Panc1 (cell line): Measurements from ENCODE around the gene KHDRBS1. TPM values are rescaled to one million over a fixed set of nuclear protein-coding genes. Genes with fewer than 3 reads are reported as not detected.

Source experiments
- ATAC-seq: fragments of 200-7000 bp; cut with Tn5 transposase; 2 replicates; pipeline ENCODE4 v1.9.1; 2020; ENCODE audit warnings: mild to moderate bottlenecking, moderate library complexity
- BruUV-seq: library from RNA; stranded (reverse); fragments of 400-500 nt; replicated peaks from 2 replicates; lab custom pipeline; 2021; lab: Mats Ljungman, UMichigan
- CTCF ChIA-PET: fragments of 300-600 bp; sonication (Branson Sonifier 250); formaldehyde crosslinking; loops from one replicate; lab custom pipeline; 2022; ENCODE audit warnings: antibody characterized with exemption; lab: Charles Lee
- POLR2A ChIA-PET: fragments of 300-600 bp; sonication (Branson Sonifier 250); formaldehyde crosslinking; loops from one replicate; lab custom pipeline; 2022; ENCODE audit warnings: antibody characterized with exemption; lab: Charles Lee
- DNase-seq: peaks from one replicate; pipeline ENCODE4 v3.0.0-alpha.2; 2010; ENCODE audit warnings: low read depth, low spot score
- H3K27ac ChIP-seq: 2 replicates; pipeline ENCODE4 v1.5.1; 2011; ENCODE audit warnings: mild to moderate bottlenecking, low read length, inconsistent platforms
- H3K27me3 ChIP-seq: fragments of 200-500 bp; sonication (Bioruptor generic); 2 replicates; pipeline ENCODE4 v1.6.0; 2014; ENCODE audit warnings: low read length, inconsistent platforms; ENCODE audit not compliant: control insufficient read depth, insufficient read depth
- H3K36me3 ChIP-seq: fragments of 200-500 bp; sonication (Bioruptor generic); 2 replicates; pipeline ENCODE4 v1.5.1; 2014; ENCODE audit warnings: inconsistent platforms, mild to moderate bottlenecking, low read length, moderate library complexity; ENCODE audit not compliant: control insufficient read depth, insufficient read depth
- H3K4me1 ChIP-seq: 2 replicates; pipeline ENCODE4 v1.5.1; 2011; ENCODE audit warnings: inconsistent platforms, mild to moderate bottlenecking, low read length, moderate library complexity; ENCODE audit not compliant: control insufficient read depth, insufficient read depth
- H3K4me3 ChIP-seq, 2 experiments: 2 replicates each; pipeline ENCODE4 v1.5.1; 2011 to 2012; ENCODE audit warnings: low read depth in 2 of 2, low read length in 2 of 2, mild to moderate bottlenecking in 2 of 2, inconsistent platforms in 1 of 2, moderate library complexity in 1 of 2
- H3K9me3 ChIP-seq: fragments of 200-500 bp; sonication (Bioruptor generic); 2 replicates; pipeline ENCODE4 v1.5.1; 2014; ENCODE audit warnings: low read depth, mild to moderate bottlenecking, inconsistent platforms, low read length, moderate library complexity; ENCODE audit not compliant: control insufficient read depth, insufficient read depth
- CTCF ChIP-seq: fragments of 450-650 bp; IDR thresholded peaks from 2 replicates; pipeline ENCODE4 v1.5.1; 2017; ENCODE audit warnings: mild to moderate bottlenecking
- POLR2AphosphoS5 ChIP-seq: IDR thresholded peaks from 2 replicates; pipeline ENCODE4 v1.6.1; 2012; ENCODE audit warnings: mild to moderate bottlenecking, low read depth, low read length, moderate library complexity
- REST ChIP-seq, 2 experiments: IDR thresholded peaks; 2 replicates each; pipeline ENCODE4 v1.6.1; 2011 to 2012; ENCODE audit warnings: low read depth in 2 of 2, control low read depth in 1 of 2, low read length in 1 of 2, mild to moderate bottlenecking in 1 of 2, moderate library complexity in 1 of 2; ENCODE audit not compliant: insufficient read depth in 1 of 2
- SIN3A ChIP-seq: IDR thresholded peaks from 2 replicates; pipeline ENCODE4 v1.6.1; 2012; ENCODE audit warnings: low read depth, mild to moderate bottlenecking, low read length, moderate library complexity, borderline replicate concordance; ENCODE audit not compliant: insufficient read depth
- TCF7L2 ChIP-seq: IDR thresholded peaks from 2 replicates; pipeline ENCODE4 v1.6.1; 2011; ENCODE audit warnings: mild to moderate bottlenecking, low read depth, low read length, inconsistent platforms
- in situ Hi-C: cut with HindIII; loops from 2 replicates; pipeline ENCODE4 v1.10.0; 2016; ENCODE audit warnings: low sequenced_read_pairs, low pct_unique_long_range_greater_than_20kb
- intact Hi-C: fragments of 100-400 bp; cut with micrococcal nuclease; formaldehyde crosslinking; loops from one replicate; pipeline ENCODE4 v1.10.0; 2022; ENCODE audit not compliant: unreplicated experiment
- total RNA-seq: library from RNA; stranded (reverse); gene quantifications from one replicate; pipeline ENCODE4 v1.2.1, GENCODE V29; 2021; ENCODE audit not compliant: unreplicated experiment

Gene KHDRBS1
- total RNA-seq, 1 experiment from 2014 or later: 163 TPM

GRCh38 chr1:32051706-32052105, 38.0 kb downstream of the KHDRBS1 start:
- CTCF ChIA-PET: no interaction called here
- DNase-seq: no peak
- H3K36me3 ChIP-seq: peaks cover 34% of the 10 kb centered on the region

GRCh38 chr1:32052887-32053286, 39.2 kb downstream of the KHDRBS1 start:
- Histone ChIP-seq H3K4me1 (no peaks in the 10 kb centered on the region), H3K4me3 (no peak overlapping the region), H3K36me3 (peaks cover 33% of the 10 kb centered on the region), H3K27me3 (no peaks in the 10 kb centered on the region), H3K9me3 (no peaks in the 10 kb centered on the region), H3K27ac (no peak overlapping the region)
- ChIA-PET CTCF (no interaction called here), POLR2A (no interaction called here)
- ATAC-seq: no peak
- TF ChIP-seq CTCF: no peak
- TF ChIP-seq SIN3A: no peak
- no peak for TF ChIP-seq TCF7L2
- no peak for TF ChIP-seq POLR2AphosphoS5
- TF ChIP-seq REST (IDR thresholded peaks at IDR 0.05; ENCODE audit: insufficient read depth in 1 of 2, low read depth in 2 of 2, low read length in 1 of 2): no peak
- BruUV-seq: no TSS peak
- intact Hi-C loops: no loop called here
- in situ Hi-C loops: no loop called here
- no peak for DNase-seq

More at GRCh38 chr1:32051706-32052105, 38.0 kb downstream of the KHDRBS1 start:
- TF ChIP-seq TCF7L2 (no peak), POLR2AphosphoS5 (no peak), CTCF (no peak), REST (IDR thresholded peaks at IDR 0.05; ENCODE audit: insufficient read depth in 1 of 2, low read depth in 2 of 2, low read length in 1 of 2) (no peak), SIN3A (no peak)
- Histone ChIP-seq H3K4me1 (no peaks in the 10 kb centered on the region), H3K27ac (no peak overlapping the region), H3K4me3 (no peak overlapping the region), H3K27me3 (no peaks in the 10 kb centered on the region), H3K9me3 (no peaks in the 10 kb centered on the region)
- BruUV-seq: no TSS peak
- POLR2A ChIA-PET: interaction anchor here (0.6 kb wide), 1 partner anchor 13 kb away, joined by 3 read pairs; no protein-coding TSS in a partner anchor
- in situ Hi-C loops (no loop called here), intact Hi-C loops (no loop called here)
- ATAC-seq: no peak
